NOMO-1 treated with DMSO at 0.1 percent for 48 hours (cell line): ENCODE measurements around the gene MED9.

Experiments used
- DNase-seq: peaks from one replicate; lab custom pipeline; 2025; ENCODE audit not compliant: unreplicated experiment; lab: John Stamatoyannopoulos, UW

Gene MED9

DNA sequence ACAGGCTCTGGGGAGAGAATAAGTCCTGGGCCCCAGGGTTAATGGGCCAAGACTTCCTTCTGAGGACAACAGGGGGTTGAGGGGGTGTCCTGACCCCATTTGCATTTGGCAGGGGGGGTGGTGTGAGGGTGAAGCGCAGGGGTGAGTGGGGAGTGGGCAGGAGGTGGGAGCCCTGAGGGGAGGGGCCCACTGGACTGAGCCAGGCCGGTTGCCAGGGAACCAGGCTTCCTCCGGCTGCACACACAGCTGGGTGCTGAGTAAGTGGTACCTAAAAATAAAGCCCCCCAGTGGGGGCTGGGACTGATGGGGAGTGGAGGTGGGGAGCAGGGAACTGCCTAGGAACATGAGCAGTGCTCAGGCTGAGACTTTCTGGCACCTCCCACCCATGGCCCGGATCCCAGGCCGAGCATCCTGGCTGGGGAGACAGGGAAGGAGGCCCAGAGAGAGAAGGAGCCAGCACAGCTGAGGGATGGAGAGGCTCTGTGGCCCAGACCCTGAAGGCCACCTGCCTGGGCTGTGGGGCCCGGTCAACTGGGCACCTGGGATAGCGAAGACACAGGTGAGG lies 26.8 kb downstream of the MED9 start:
- DNase-seq: no peak

- DNase-seq: no peak
These were observed 27.7 kb downstream of the MED9 start for GRCh38 chr17:17504341-17505140.

- DNase-seq: no peak
These were observed 28.4 kb downstream of the MED9 start for GRCh38 chr17:17505151-17505550.

DNA sequence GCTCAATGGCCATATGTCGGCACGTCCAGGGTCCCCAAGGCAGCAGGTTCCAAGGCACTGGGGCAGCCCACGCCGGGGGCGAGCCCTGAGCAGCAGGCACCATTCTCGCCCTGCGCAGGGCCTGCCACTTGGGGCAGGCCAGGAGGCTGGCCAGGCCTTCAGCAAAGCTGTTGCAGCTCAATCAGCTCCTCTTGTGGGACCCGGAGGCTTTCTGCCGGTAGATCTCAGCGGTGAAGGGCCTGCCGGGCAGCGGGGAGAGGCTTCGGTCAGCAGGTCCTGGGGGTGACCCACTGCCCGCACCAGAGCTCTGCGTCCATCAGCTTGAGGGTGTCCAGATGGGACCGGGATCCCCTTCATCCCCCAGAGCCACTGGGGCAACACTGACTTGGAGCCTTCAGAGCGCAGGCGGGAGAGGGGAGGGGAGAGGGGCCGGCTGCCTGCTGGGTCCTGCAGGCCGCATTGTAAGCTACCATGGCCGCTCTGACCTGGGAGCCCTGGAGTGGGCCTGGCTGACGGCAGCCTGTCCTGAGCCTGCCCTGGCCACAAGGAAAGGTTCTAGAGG lies 28.9 kb downstream of the MED9 start:
- no peak for DNase-seq

- no peak for DNase-seq
These were observed 29.5 kb downstream of the MED9 start for GRCh38 chr17:17506181-17506741.

DNA sequence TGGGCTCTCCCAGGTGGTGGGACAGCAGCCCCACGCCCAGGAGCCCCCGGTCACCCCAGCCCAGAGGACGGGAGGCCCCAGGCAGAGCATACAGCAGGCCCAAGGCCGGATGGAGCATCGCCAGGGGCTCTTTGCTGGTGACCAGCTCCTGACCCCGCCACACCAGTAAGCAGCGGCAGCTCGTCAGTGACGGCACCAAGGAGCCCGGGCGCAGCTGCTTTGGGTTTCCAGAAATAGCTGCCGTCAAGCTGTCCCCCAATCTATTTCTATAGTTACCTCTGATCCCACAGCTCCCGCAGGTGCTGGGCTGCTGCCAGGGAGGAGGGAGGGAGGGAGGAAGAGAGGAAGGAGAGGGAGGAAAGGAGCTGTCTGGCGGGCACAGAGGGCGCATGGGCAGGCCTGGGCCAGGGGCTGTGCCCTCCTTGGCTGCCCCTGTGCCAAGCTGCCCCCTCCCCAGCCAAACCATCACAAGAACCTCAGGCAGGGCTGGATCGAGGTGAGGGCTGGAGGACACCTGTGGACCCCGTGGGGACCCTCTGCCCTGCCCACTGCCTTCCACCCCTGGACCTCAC lies 30.2 kb downstream of the MED9 start:
- DNase-seq: no peak

- no peak for DNase-seq
These were observed 30.7 kb downstream of the MED9 start for GRCh38 chr17:17507465-17508011.

- no peak for DNase-seq
These were observed 31.3 kb downstream of the MED9 start for GRCh38 chr17:17508019-17508535.

GRCh38 chr17:17508646-17509591 lies 32.1 kb downstream of the MED9 start:
- no peak for DNase-seq

DNA sequence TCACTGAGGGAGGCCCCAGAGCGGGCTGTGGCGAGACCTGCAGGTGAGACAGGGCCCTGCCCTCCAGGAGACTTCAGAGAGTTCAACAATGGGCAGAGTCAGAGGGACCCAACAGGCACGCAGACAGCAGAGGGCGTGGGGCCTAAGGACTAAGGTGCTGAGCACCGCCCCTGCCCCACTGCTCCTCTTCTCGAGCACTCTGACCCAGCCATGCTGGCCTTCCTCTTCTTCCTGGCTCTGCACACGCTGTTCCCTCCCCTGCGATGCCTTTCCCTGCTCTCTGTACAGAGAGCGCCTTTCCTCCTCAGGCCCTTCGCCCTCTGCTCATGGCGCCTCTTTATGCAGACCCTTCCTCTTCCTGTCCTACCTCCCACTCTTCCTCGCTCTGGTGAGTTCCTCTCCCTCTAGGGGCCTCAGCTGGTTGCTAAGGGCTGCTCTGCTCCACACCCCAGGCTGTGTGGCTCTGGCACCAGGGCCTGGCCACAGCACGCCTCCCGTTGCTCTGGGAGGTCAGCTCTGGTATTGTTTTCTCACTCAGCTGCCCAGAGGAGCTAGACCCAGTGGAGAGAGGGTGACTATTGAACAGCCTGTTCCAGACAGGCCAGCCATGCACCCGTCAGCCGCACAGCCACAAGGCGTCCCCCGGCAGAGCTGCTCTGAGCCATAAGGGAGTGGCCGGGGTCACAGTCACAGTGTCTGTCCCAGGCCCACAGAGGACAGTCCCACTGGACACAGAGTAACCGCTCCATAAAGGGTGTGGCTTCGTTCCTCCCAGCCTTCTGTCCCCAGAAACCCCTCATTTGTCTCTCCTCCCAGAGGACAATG lies 33.0 kb downstream of the MED9 start:
- DNase-seq: no peak

- DNase-seq: no peak
These were observed 33.9 kb downstream of the MED9 start for GRCh38 chr17:17510456-17511292.

GRCh38 chr17:17511293-17511741 lies 34.5 kb downstream of the MED9 start:
- no peak for DNase-seq

- no peak for DNase-seq
These were observed 35.4 kb downstream of the MED9 start for GRCh38 chr17:17511881-17512858.

GRCh38 chr17:17512866-17513265 lies 36.1 kb downstream of the MED9 start:
- DNase-seq: no peak

DNA sequence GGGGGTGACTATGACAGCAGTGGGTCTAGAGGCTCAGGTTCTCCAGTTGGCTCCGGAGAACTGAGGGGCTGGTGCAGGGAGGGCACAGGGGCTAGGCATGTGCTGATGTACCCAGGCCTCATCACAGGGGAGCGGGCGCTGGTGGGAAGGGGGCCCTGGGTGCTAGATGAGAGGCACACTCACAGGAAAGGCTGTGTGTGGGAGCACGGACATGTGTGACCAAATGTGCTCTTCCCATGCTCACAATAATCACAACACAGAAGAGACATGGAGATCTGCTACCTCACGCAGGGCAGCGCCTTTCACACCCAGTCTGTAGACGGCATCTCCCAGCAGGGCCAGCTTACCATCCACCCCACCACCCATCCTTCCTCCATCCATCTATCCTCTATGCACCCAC lies 36.8 kb downstream of the MED9 start:
- DNase-seq: no peak

- no peak for DNase-seq
These were observed 37.7 kb downstream of the MED9 start for GRCh38 chr17:17514361-17514992.
